Smooth muscle cell of the coronary artery (primary cell): ENCODE results near the gene CLCN1. TPM values are rescaled to one million over a fixed set of nuclear protein-coding genes. Genes with fewer than 3 reads are reported as not detected.

Source experiments
- total RNA-seq: library from RNA; depleted of rRNA; stranded (reverse); fragments of >200 nt; gene quantifications from 2 replicates; pipeline ENCODE4 v1.2.3, GENCODE V29; 2014; ENCODE audit warnings: low replicate concordance

The CLCN1 gene
- total RNA-seq, result not detected in 2 replicates

DNA sequence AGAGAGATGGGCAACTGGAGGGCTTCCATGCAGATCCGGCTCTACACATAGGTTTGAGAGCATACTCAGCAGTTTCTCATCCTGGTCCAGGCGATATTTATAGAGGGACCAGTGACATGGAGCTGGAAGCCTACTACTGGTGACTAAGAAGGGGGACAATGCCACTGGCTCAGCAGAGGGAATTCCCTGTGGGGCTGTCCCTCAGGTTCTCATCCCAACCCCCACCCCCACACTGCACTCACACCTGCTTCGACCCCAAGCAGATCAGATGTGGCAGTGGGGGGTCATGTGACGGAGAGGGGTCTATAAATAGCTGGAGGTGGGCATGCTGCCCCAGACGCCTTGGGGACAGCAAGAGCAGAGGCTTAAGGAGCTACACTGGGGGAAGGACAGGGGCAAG is at the start of gene CLCN1:
CLCN1 (plus strand) TSS at position 336 of the 400 bp plus-strand sequence. CDS start 102 bp downstream, outside the sequence.

DNA sequence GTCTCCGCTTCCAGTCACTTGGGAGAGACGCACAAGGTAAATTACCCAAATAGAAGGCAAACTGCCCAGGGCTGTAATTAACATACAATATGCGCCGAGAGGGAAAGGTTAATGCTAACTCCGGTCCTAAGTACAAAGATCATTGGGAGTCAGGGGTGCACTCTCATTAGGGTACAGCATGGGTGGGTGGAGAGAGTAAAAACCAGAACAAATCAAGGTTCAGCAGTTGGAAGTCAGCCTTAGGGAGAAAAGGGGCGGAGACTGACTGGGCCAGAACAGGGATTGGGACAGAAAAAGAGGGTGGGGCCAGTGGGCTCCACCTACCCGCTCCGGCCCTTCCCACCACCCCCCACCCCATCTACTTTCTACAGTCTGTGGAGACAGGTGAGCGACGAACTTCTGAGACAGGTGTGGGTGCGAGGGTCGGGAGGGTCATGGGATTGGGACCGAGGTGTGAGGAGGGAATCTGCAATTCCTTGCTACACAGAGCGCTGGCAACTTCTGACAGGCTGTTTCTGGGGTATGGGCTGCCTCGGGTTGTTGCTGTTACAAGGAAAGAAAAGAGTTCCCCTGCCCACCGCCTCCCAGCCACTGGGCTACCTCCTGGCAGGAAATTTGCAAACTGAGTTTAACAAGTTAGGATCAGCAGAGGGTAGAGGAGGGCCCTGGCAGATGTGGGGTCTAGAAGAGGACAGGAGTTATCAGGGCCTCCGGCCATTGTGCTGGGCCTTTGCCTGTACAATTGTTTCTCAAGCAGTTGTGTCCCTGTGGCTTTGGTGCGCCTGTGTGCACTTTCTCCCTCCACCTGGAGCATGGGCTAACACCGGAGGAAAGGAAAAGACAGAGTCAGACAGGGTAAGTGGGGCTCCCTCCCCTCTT is 31.1 kb upstream of the CLCN1 start, which contains the start of gene TMEM139:
TMEM139 (plus strand) TSS at position 368 of the 879 bp plus-strand sequence. CDS start 1,000 bp downstream, outside the sequence.

DNA sequence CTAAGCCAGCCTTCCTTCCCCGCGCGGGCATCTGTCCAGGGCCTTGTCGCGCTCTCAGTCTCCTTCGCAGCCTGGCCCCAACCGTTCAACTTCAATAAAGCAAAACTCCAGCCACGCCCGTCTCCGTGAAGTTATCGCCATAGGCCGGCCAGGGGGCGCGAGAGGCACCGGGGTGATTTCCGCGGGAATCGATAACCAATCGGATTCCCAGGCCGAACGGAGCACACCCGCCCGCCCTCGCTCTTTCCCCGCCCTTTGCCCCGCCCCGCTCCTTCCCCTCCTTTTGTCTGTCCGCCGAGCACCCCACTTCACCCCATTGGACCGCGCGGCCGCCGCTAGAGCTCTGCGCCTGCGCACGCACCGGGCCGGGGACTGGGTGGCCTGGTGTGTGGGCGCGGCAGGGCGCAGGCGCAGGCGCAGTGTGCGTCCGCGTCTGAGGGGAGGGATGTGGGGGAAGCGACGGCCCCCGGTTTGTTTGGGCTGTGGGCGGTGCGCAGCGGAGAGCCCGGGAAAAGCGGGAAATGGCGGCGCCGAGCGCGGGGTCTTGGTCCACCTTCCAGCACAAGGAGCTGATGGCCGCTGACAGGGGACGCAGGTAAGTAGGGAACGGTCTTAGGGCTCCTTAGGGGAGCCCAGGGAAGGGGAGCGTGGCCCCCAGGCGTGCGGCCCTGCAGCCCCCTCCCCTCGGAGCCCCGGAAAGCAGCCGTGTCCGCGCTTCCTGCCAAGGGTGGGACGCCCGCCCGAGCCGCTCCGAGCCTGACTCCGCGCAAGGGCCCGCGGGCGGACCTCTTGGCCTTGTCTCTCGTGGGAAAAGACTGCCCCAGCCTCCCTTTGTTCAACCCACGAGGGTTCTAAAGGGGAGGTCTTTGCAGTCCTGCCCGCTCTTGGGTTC is 27.7 kb upstream of the CLCN1 start, which contains the start of gene CASP2:
CASP2 (plus strand) TSS at position 417 of the 892 bp plus-strand sequence; CDS start at position 522, 105 bp downstream.

GRCh38 chr7:143362131-143363015 is 46.5 kb downstream of the CLCN1 start, which contains the start of gene FAM131B:
Gene FAM131B, minus strand, starts transcription at chr7:143362713. Its CDS starts 110 bp downstream, at chr7:143362603.

DNA sequence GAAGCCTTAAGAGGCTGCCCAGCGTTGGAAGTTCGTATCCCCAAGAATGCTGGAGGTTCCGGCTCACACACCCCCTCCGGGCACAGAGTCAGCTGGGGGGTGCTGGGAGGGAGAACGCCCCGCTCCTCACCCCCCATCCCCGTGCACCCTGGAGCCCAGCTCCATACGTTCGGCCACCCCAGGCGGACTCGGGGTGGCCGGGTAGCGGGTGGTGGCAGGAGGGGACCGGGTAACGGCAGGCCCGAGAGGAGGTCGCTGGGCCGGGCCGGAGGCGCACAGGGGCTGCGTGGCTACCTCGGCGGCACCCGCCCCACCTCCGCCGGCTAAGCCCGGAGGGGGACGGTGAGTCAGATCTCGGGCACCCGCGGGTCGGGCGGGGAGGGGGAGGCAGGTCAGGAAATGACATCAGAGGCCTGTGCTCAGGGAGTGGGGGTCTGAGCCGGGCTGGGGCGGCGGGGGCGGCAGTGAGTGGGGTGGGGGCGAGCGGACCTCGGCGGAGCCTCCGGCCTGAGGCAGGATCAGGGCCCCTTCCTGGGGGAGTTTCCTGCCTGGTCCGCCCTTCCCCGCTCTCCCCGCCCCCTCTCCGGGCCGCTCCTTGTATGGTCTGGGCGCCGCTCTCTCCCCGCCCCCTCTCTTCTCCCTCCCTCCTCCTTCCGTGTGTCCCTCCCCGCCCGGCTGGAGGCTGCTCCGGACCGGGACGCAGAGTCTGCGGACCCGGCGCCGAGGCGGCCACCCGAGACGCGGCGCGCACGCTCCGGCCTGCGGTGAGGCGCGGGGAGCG is 64.9 kb downstream of the CLCN1 start, which contains the start of gene ZYX:
ZYX (plus strand) TSS at position 700 of the 781 bp plus-strand sequence. CDS start 227 bp downstream, outside the sequence.

Other genes starting within 250 kb of the CLCN1 start
- not detected in 2 replicates for gene PIP, start 184.0 kb upstream of the CLCN1 start, total RNA-seq
- gene TAS2R39, start 132.7 kb upstream of the CLCN1 start, total RNA-seq, result 0.35 TPM in 1 of 2 replicates, not detected in the other
- not detected in 2 replicates for gene TAS2R40, start 94.1 kb upstream of the CLCN1 start, total RNA-seq
- 39.1 and 72.5 TPM in 2 replicates for gene GSTK1, start 52.7 kb upstream of the CLCN1 start, total RNA-seq
- gene TMEM139, start 31.2 kb upstream of the CLCN1 start, total RNA-seq, result not detected in 2 replicates
- 6.7 and 9.7 TPM in 2 replicates for gene CASP2, start 27.8 kb upstream of the CLCN1 start, total RNA-seq
- gene FAM131B, start 46.6 kb downstream of the CLCN1 start, total RNA-seq, result 0.98 and 2.7 TPM in 2 replicates
- gene ZYX, start 65.2 kb downstream of the CLCN1 start, total RNA-seq, result 6.3 and 25.7 TPM in 2 replicates
- gene EPHA1, start 92.7 kb downstream of the CLCN1 start, total RNA-seq, result not detected in 2 replicates
- not detected in 2 replicates for gene TAS2R60, start 127.3 kb downstream of the CLCN1 start, total RNA-seq
- not detected in 2 replicates for gene TAS2R41, start 161.8 kb downstream of the CLCN1 start, total RNA-seq